CD4-positive, alpha-beta T cell treated with Interferon gamma for 1 hour (primary cell): ENCODE data around the gene ANTXR1.
"Not testable (repeated sequence)": the region's sequence is repeated elsewhere in the genome, so short reads cannot be mapped to it uniquely, and the experiment has no call there.

Experiments
- DNase-seq: peaks from one replicate; pipeline ENCODE4 v3.0.0-alpha.2; 2020

The ANTXR1 gene

GRCh38 chr2:69244882-69245281 lies 231.9 kb downstream of the ANTXR1 start:
- DNase-seq: no peak

DNA sequence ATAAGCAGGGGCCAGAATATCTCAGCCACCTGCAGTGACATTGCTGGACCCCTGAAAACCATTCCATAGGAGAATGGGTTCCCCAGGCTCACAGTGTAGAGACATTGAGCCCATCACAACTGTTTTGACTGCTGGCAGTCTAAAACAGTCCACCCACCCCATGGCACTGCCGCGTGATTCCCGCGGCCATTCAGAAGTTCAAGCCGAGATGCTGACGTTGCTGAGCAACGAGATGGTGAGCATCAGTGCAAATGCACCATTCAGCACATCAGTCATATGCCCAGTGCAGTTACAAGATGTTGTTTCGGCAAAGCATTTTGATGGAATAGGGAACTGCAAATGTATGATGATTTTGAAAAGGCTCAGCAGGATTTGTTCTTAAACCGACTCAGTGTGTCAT lies 234.6 kb downstream of the ANTXR1 start:
- DNase-seq: no peak

- no peak for DNase-seq
Observed at GRCh38 chr2:69248232-69248631, 235.3 kb downstream of the ANTXR1 start.

DNA sequence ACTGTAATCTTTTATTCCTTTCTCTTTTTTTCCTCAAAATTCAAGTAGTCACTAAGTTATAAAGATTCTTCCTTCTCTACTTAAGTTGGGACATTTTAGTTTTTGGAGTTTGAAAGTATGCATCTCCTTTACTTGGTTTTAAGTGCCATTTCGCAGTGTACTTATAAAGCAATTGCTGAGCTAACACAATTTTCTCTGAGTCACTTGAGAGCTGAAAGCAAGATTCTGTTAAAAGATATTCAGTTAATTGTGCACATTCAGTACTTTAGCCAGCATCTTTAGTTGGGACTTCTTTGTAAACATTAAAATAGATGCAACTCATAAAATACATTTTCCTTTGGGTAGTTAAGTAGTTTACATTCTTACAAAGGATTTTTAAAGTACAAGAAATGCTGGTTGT lies 238.0 kb downstream of the ANTXR1 start:
- no peak for DNase-seq

DNA sequence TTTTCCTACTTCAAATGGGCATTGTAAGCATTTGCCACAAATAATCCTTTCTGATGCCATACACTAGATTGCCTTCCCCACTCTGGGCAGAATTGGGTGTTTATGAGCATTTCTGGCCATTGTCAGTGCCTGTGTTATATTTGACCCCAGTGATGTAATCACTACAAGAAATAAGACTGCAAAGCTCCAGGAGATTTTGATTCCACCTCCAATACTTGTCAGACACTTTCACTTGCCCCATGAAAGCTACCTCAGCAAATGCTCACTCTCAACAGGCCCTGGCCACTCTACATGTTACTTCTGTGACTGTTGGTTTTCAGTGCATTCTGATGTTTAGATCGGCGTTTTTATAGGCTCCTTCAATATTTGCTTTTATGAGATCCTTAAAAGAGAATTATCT lies 239.0 kb downstream of the ANTXR1 start:
- DNase-seq: no peak

DNA sequence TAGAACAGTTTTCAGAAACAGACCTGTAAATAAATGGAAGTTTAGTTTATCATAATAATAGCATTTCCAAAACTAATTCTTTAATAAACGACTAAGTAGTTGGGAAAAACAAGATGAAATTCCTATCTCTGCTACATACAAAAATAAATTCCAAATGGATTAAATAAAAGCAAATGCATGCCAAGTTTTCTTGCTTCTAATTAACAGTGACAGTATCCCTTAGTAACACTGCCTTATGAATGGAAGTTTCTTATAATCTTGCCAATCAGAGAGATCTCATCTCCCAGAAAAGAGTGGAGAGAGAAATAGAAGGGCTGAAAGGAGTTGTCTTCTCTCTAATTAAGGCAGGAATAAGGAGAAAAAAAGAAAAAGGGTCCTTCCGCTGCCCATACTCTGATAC lies 240.1 kb downstream of the ANTXR1 start:
- DNase-seq: no peak

- no peak for DNase-seq
Observed at GRCh38 chr2:69253611-69254301, 240.8 kb downstream of the ANTXR1 start.

GRCh38 chr2:69255760-69256159 lies 242.8 kb downstream of the ANTXR1 start:
- DNase-seq: no peak

DNA sequence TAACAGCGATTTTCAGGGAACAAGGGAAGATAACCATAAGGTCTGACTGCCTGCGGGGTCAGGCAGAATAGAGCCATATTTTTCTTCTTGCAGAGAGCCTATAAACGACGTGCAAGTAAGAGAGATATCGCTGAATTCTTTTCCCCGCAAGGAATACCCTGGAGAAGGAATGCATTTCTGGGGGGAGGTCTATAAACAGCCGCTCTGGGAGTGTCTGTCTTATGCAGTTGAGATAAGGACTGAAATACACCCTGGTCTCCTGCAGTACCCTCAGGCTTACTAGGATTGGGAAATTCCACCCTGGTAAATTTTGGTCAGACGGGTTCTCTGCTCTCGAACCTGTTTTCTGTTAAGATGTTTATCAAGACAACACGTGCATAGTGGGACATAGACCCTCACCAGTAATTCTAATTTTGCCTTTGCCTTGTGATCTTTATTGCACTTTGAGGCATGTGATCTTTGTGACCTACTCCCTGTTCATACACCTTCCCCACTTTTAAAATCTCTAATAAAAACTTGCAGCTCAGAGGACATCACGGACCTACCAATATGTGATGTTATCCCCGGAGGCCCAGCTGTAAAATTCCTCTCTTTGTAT lies 247.1 kb downstream of the ANTXR1 start:
- not testable (repeated sequence) for DNase-seq

DNA sequence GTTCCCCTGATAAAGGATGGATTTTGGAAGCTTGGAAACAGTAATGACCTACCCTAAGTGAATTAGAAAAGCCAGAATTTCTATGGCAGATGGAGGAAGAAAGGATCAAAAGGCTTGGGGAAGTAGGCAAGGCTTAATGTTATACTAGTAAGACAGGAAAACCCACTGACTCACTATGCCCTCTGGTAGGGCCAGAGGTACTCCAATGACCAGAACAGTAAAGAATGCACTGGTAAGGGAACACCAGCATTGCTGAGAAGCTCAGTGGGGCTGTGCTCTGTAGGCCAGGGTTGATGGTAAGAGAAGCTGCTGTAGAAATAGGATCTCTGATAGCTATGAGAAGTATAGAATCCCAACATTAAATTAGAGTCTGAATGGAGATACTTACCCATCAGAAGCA lies 247.7 kb downstream of the ANTXR1 start:
- no peak for DNase-seq

DNA sequence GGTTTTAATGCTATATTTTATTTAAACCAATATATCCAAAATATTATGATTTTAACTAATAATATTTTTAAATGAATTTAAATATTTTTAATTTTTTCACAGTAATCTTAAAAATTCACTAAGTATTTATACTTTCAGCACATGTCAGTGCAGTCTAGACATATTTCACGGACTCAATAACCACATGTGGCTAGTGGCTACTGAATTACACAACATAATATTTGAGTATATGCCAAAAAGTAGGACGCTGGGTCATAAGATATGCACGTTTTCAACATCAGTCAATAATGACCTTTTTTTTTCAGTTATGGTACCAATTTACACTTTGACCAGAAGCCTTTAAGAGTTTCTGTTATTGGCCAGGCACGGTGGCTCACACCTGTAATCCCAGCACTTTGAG lies 256.4 kb downstream of the ANTXR1 start:
- no peak for DNase-seq

DNA sequence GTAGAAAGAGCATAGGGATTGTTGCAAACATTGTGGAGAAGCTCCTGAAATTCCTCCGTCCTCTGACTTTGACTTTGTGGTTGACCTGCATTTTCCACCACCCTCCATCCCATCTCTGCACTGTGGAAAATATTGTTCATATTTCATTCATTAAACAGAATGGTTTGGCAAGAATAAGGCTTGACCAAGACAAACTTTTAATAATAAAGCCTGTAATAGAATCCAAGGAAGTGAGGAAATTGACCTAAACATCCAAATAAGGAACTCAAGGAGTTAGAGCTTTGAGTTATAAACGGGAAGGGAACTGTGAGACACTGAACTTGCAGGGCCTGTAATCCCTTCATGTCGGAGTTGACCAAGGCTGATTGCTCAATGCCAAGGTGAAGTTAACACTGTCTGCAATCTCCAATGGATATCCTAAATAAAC lies 258.9 kb downstream of the ANTXR1 start:
- DNase-seq: no peak

GRCh38 chr2:69272803-69273471 lies 260.0 kb downstream of the ANTXR1 start:
- no peak for DNase-seq

- no peak for DNase-seq
Observed at GRCh38 chr2:69275490-69275889, 262.5 kb downstream of the ANTXR1 start.

DNA sequence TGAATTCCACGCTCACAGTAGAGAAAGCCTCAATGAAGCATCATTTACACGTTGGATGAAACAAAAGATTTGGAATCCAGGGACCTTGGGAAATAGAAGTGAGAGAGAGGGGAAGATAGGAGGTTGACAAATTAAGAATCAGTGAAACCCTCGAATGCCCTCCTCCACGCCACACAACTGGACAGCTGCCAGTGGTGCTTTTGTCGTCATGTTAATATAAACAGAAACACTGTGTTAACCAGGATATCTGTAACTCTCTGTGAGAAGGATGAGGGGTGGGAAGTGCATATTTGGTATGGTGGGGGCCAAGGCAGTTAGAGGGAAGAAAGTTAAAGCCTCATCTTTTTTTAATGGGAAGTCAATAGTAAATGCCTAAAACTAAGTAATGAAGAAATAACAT lies 265.4 kb downstream of the ANTXR1 start:
- no peak for DNase-seq

GRCh38 chr2:69279211-69279610 lies 266.2 kb downstream of the ANTXR1 start:
- DNase-seq: no peak

GRCh38 chr2:69279931-69280681 lies 267.1 kb downstream of the ANTXR1 start:
- DNase-seq: no peak

- no peak for DNase-seq
Observed at GRCh38 chr2:69280796-69281412, 267.9 kb downstream of the ANTXR1 start.

DNA sequence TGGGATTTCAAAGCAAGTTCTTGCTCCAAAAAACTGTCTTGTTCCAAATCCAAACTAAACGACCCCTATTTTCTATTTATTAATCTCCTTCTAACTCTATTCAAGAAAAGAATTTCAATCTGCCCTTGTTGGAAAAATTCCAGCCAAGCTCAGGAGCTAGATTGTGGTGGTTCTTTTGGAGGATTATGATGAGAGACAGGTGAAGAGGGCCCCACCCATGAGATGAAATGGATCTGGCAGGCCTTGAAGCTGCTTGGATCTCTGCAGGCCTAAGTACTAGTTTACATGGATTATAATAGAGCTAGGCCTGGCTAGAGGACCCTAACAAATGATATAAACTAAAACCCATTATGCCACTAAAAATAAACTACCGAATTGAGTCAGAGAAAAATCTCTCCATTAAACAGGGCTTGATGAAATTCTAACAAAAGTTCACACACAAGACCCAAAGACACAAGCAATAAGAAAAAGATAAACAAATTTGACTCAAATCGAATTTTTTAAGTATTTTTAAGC lies 272.5 kb downstream of the ANTXR1 start:
- no peak for DNase-seq

DNA sequence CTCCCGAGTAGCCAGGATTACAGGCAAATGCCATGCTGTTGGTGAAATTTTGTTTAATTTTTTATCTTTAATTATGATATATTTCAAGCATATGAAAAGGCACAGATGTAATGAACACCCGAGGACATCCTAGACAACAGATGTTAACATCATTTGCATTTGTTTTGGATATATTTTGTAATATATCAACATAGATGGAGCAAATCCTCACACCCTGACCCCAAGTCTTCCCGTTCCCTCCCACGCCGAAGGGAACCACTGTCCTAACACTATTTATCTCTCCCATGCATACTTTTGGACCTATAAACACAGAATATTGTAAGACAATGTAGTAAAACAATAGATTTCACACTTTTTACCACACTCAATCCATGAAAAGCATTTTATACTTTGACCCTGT lies 274.6 kb downstream of the ANTXR1 start:
- no peak for DNase-seq

- no peak for DNase-seq
Observed at GRCh38 chr2:69288429-69288828, 275.4 kb downstream of the ANTXR1 start.

DNA sequence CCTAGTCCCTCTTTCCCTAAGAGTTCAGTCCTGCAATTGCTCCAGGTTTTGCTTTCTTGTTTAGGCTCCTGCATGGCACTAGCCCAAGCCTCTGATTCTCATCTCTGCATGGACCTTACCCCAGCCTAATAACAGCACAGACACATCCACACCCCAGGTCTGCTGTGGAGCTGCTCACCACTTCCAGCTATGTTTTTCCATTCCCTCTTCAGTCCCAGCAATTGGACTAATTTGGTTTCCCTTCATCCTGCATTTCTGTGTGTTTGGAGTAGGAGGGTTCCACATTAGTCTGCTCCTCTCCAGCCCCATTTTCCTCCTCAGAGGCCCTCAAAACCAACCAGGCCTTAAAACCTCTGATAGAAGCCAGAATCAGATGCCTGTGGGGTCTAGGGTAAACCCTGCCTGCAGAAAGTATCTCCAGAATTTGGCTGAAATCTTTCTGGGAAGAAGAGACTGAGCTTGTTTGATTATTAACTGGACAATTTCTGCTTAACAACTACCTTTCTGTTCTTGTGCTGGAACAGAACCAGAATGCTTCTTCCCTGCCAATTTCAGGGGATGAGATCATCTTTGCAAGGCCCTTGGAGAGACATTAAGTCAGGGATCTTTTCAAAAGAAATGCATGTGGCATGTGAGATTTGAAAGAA lies 278.1 kb downstream of the ANTXR1 start:
- no peak for DNase-seq
